T-helper 22 cell (primary cell): ENCODE results near the gene LRRC36.
"Not testable (repeated sequence)": the region's sequence is repeated elsewhere in the genome, so short reads cannot be mapped to it uniquely, and the experiment has no call there.

Source experiments
- DNase-seq: peaks from one replicate; pipeline ENCODE4 v3.0.0-alpha.2; 2020; ENCODE audit warnings: low read depth

Gene LRRC36

DNA sequence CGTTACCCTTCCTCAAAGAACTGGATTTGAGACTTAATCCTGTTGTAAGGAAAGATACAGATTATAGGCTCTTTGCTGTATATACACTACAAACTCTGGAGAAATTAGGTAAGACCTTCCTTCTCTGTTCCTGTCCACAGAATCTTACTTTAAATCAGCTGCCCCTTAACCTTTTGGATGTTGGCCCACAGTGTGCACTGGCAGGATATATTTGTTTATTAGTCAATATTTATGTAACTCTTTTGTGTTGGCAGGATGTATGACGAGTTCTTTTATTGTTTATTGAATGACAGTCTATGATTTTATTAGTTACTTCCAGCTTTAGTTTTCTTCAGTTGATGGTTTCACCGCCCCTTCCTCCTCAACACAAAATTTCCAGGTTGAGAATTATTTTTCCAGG lies 19.7 kb downstream of the LRRC36 start:
- DNase-seq: no peak

GRCh38 chr16:67349172-67349571 lies 22.6 kb downstream of the LRRC36 start:
- no peak for DNase-seq

DNA sequence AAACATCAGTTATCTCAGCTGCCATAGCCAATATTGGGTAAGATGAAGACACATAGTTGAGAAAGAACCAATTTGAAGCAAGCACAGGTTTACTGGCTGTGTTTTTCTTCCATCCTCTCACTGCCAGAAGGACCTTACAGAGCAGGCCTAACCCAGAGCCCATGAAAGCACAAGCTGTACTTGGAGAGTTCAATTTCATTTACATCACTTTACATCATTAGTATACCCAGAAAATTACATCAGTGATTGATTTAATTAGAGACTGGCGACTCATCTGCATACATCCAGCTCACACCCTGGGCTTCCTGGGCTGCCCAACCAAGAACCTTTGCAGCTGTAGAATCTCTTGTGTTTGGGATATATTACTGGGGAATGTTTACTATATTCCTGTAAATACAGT lies 23.7 kb downstream of the LRRC36 start:
- no peak for DNase-seq

DNA sequence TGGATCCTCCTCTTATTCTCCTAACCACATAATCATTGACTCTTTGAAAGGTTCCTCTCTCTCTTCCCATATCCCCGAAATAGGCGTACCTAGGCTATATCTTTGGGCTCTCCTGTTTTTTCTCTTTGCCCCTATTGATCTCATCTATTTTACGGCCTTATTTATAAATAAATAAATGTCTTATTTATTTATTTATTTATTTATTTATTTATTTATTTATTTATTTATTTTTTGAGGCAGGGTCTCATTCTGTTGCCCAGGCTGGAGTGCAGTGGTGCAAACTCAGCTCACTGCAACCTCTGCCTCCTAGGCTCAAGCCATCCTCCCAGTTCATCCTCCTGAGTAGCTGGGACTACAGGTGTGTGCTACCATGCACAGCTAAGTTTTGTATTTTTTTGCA lies 25.8 kb downstream of the LRRC36 start:
- not testable (repeated sequence) for DNase-seq

DNA sequence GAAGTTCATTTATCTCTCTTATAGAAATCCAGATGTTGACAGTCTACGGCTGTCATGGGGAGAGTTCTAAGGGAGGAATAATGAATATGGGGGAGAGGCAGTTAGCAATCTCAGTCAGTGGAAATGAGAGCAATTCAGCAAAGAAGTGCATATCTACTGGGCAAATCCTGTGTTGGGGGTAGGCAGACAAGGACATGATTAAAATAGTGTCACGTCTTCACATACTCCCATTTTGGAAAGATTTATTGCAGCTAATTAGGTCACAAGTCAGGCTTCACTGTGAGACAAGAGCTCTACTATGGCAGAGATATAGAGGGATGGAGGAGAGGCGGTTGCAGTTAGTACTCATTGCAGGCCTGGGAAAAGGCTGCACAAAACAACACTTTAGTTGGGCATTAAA lies 29.8 kb downstream of the LRRC36 start:
- no peak for DNase-seq

GRCh38 chr16:67357561-67357960 lies 30.9 kb downstream of the LRRC36 start:
- DNase-seq: no peak

DNA sequence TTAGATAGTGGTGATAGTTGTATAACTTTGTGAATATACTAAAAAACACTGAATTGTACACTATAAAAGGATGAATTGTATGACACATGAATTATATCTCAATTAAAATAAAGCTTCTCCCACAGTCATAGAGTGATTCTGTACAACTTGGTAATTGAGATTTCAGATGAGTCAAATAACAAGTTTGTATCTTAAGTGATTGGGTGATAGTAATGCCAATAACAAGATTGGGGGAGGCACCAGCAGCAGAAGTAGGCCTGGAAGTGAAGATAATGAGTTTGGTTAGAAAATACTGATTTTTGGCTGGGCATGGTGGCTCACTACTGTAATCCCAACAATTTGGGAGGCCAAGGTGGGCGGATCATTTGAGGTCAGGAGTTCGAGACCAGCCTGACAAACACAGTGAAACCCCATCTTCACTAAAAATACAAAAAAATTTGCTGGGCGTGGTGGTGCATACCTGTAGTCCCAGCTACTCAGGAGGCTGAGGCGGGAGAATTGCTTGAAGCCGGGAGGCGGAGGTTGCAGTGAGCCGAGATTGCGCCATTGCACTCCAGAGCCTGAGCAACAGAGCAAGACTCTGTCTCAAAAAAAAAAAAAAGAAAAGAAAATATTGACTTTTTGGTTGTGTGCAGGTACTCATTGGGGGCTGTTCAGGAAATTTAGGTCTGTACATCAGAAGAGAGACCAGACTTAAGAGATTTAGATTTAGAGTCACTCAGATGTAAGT lies 33.1 kb downstream of the LRRC36 start:
- not testable (repeated sequence) for DNase-seq

- no peak for DNase-seq
Measured at GRCh38 chr16:67361038-67361437, 34.4 kb downstream of the LRRC36 start.

GRCh38 chr16:67364600-67365235 lies 38.1 kb downstream of the LRRC36 start:
- no peak for DNase-seq

GRCh38 chr16:67370661-67371060 lies 44.0 kb downstream of the LRRC36 start:
- no peak for DNase-seq

DNA sequence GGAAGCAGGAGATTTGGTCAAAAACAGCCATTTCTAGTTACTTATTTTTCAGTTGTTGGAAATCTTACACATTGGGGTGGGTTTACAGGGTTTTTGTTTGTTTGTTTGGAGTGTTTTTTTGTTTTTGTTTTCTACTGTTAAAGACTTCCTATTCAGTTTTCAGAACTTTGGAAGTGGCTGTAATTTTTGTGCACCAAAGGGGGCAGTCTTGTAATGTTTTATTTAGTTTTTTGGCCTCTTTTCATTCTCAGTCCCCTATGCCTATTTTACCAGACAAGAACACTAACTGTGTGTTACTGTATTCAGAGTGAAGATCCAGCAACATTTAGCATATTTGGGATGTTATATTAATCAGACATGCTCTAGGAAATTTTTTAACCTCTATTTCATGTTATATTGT lies 46.0 kb downstream of the LRRC36 start:
- DNase-seq: no peak

GRCh38 chr16:67376012-67376411 lies 49.4 kb downstream of the LRRC36 start:
- not testable (repeated sequence) for DNase-seq

GRCh38 chr16:67378642-67379041 lies 52.0 kb downstream of the LRRC36 start:
- DNase-seq: no peak

GRCh38 chr16:67383284-67383683 lies 56.7 kb downstream of the LRRC36 start:
- no peak for DNase-seq

- DNase-seq: no peak
Measured at GRCh38 chr16:67384778-67385510, 58.3 kb downstream of the LRRC36 start.

DNA sequence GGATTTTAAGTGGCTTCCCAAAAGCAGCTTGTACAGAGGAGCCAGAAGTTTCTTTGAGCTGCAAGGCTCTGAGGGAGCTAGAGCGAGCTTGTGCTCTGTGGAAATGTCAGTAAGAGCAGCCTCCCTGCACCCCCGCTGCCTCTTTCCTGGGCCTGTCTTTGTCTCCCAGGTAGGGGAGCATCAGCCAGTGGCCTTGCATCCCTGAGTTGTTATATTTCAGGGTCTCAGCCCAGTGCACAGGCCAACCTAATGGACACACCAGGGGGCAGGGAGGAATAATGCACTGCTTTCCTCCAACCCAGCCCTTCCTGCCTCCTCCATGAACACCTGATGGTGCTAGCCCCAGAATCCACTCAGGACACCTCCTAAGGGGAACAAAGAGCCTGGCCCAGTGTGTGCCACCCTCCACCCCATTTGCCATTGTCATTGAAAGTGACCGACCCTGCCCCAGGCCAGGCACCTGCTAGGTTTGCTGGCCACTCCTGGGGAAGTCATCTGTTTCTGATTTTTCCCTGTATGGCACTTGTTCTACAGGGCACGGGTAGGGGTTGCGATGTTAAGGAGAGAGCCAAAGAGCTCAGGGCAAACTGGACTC lies 60.3 kb downstream of the LRRC36 start:
- DNase-seq: no peak

DNA sequence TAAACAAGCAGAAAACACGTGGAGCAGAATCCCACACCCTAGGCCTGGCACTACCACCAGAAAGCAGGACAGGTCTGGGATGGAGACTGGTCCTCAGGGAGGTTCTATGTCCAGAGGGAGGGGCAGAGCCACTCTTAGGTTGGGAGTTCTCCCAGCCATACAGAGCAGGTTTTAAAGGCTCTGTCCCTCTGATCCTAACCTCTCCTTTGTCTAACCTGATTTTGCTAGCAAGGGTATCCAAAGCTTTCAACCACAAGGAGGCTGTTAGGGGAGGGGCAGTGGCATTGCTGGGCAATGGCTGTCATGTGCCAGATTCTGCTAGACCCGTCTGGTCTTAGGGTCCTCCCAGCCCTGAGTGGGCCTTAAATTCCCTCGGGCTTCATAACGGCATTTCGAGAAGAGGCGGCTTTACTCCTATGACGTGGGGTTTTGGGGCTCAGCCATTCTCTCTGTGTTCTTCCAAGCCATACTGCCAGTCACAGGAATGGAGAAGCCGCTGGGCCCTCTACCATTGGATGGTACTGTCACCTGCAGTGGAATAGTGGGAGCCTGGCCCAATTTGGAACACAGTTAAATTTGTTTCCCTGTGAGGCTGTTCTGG lies 61.0 kb downstream of the LRRC36 start:
- no peak for DNase-seq

GRCh38 chr16:67388191-67388590 lies 61.6 kb downstream of the LRRC36 start:
- DNase-seq: no peak

DNA sequence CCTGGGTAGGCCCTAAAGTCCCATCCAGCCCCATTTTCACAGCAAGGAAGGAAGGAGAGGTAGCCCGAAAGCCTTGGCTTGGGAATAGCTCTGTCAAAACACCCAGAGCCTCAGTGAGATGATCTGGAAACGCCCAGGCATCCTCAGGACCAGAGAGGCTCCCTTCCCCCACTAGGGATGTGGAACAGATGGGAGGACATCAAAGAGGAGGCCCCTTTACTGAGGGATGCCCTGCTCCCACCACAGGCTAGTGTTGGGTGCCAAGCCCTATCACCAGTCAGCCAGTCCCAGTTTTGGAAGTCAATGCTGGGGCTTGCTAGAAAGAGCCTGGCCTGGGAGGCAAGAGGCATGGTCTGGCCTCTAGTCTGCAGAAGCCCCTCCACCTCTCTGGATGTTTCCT lies 62.0 kb downstream of the LRRC36 start:
- no peak for DNase-seq

GRCh38 chr16:67389911-67390815 lies 63.5 kb downstream of the LRRC36 start:
- DNase-seq: no peak

GRCh38 chr16:67390816-67391423 lies 64.3 kb downstream of the LRRC36 start:
- no peak for DNase-seq
